ENCODE measurements around the gene NLRX1.

The NLRX1 gene

DNA sequence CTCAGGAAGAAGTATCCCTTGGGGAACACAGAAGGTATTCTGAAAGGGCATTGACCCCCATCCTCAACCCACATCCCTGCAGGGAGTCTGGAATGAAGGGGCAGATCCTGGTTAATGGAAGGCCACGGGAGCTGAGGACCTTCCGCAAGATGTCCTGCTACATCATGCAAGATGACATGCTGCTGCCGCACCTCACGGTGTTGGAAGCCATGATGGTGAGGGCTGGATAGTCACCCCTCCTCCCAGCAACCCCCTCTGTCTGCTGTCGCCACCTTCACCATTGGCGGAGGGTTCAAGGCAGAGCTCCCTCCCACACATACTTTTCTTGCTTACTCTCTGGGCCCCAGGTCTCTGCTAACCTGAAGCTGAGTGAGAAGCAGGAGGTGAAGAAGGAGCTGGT lies 14.3 kb upstream of the NLRX1 start:
- no peak for DNase-seq (ENCODE audit: low read depth)
- no peak overlapping the region for H3K4me3 ChIP-seq (ENCODE audit: low read length)
- TF ChIP-seq, protein P1, sequence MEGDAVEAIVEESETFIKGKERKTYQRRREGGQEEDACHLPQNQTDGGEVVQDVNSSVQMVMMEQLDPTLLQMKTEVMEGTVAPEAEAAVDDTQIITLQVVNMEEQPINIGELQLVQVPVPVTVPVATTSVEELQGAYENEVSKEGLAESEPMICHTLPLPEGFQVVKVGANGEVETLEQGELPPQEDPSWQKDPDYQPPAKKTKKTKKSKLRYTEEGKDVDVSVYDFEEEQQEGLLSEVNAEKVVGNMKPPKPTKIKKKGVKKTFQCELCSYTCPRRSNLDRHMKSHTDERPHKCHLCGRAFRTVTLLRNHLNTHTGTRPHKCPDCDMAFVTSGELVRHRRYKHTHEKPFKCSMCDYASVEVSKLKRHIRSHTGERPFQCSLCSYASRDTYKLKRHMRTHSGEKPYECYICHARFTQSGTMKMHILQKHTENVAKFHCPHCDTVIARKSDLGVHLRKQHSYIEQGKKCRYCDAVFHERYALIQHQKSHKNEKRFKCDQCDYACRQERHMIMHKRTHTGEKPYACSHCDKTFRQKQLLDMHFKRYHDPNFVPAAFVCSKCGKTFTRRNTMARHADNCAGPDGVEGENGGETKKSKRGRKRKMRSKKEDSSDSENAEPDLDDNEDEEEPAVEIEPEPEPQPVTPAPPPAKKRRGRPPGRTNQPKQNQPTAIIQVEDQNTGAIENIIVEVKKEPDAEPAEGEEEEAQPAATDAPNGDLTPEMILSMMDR (IDR thresholded peaks at IDR 0.05; ENCODE audit: insufficient read depth, low read depth, low read length, missing control alignments): no peak

DNA sequence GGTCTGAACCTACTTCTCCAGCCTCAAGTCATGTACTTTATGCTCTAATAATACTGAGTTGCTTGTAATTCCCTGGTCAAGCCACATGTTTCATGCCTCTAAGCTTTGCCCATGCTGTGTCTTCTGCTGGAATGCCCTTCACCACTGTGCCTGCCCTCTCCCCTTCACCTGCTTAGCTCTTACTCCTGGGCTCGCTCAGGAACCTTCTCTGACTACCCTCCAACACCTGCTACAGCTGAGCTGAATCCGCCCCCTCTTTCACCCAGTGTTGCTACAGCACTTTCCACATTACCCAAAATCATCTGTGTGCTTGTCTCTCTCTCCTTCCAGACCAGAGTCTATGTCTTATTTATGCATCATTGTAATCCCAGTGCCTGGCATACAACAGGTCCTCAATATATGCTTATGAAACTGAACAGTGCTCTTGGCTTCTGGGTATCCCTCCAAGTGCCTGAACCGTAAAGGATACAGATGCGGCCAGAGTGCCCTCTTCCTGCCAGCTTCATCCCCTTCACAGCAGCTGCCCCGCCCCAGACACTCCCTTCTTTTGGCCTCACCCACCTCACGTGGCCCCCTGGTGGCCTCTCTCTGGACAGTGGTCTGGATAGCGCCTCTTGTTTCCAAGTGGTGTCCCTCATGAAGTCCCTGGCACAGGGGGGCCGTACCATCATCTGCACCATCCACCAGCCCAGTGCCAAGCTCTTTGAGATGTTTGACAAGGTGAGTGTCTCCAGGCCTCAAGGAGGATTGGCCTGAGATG lies 12.6 kb upstream of the NLRX1 start:
- H3K4me3 ChIP-seq (ENCODE audit: low read length): no peak overlapping the region
- TF ChIP-seq, protein P1 (IDR thresholded peaks at IDR 0.05; ENCODE audit: insufficient read depth, low read depth, low read length, missing control alignments): no peak
- DNase-seq (ENCODE audit: low read depth): no peak

DNA sequence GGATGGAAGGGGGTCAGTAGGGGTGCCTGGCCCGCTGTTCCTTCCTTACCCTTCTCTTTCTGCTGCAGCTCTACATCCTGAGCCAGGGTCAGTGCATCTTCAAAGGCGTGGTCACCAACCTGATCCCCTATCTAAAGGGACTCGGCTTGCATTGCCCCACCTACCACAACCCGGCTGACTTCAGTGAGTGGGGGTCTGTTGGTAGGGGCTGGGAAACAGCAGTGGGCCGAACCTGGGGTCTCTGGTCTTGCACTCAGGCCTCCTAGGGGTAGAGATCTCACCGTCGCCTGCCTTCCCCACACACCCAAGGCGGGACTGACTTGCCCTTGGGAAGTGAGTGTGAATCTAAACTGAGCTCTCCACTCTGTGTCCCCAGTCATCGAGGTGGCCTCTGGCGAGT lies 12.0 kb upstream of the NLRX1 start:
- no peak for DNase-seq (ENCODE audit: low read depth)
- no peak overlapping the region for H3K4me3 ChIP-seq (ENCODE audit: low read length)
- TF ChIP-seq, protein P1 (IDR thresholded peaks at IDR 0.05; ENCODE audit: insufficient read depth, low read depth, low read length, missing control alignments): no peak

DNA sequence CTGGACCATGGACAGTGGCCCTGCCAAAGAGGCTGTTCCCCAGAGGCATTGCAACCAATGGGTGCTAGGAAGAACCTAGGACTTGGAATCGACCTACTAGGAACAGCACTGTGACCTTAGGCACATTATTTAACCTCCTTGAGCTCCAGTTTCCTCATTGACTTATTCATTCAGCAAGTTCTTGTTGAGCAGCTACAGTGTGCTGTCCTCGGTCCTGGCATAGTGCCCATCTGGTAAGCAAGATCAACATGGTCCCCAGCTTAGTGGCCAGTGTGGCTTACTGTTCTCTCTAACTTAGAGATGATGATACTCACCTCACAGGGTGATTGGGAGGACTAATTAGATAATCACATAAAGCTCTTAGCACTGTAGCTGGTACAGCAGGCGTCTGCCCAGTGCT lies 11.5 kb upstream of the NLRX1 start:
- no peak overlapping the region for H3K4me3 ChIP-seq (ENCODE audit: low read length)
- no peak for DNase-seq (ENCODE audit: low read depth)
- TF ChIP-seq, protein P1 (IDR thresholded peaks at IDR 0.05; ENCODE audit: insufficient read depth, low read depth, low read length, missing control alignments): no peak

DNA sequence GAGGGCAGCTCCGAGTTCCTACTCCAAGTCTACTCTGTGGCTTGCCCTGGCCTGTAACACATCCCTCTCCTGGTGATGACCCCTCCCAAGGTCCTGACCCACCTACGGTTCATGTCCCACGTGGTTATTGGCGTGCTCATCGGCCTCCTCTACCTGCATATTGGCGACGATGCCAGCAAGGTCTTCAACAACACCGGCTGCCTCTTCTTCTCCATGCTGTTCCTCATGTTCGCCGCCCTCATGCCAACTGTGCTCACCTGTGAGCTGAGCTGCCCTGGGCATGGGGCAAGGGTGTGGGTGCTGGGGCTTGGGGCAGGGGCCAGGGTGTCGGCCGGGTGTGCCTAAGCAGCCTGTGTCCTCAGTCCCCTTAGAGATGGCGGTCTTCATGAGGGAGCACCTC lies 10.1 kb upstream of the NLRX1 start:
- no peak for DNase-seq (ENCODE audit: low read depth)
- TF ChIP-seq, protein P1 (IDR thresholded peaks at IDR 0.05; ENCODE audit: insufficient read depth, low read depth, low read length, missing control alignments): no peak
- no peak overlapping the region for H3K4me3 ChIP-seq (ENCODE audit: low read length)

DNA sequence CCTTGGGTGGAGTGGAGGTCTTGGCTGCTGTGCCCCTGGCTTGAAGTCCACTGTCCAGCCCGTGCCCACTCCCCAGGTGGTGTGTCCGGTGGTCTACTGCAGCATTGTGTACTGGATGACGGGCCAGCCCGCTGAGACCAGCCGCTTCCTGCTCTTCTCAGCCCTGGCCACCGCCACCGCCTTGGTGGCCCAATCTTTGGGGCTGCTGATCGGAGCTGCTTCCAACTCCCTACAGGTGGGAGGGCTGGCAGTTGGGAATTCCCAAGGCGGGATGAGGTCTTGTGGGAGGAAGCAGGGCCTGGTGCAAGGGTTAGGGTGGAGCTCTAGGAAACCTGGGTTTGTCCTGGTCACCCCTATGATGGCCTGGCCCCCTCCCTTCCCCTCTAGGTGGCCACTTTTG lies 8.4 kb upstream of the NLRX1 start:
- no peak overlapping the region for H3K4me3 ChIP-seq (ENCODE audit: low read length)
- TF ChIP-seq, protein P1 (IDR thresholded peaks at IDR 0.05; ENCODE audit: insufficient read depth, low read depth, low read length, missing control alignments): no peak
- no peak for DNase-seq (ENCODE audit: low read depth)

DNA sequence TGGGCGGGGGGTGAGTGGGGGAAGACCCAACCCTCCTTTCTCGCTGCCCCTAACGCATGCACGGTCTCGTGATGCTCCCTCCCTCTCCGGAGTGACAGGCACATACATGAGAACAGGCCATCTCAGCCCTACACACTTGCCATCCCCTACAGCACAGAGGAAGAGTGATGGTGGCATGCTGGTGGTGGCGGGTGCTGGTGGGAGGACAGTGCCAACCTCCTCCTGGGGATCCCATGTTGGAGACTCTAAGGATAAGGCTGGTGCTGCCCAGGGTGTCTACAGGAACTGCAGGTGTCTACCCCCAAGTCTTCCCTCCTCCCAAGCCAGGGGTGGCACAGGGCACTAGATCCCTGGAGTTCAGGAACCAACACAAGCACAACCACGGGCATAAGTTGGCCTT lies 6.7 kb upstream of the NLRX1 start:
- TF ChIP-seq, protein P1 (IDR thresholded peaks at IDR 0.05; ENCODE audit: insufficient read depth, low read depth, low read length, missing control alignments): no peak
- no peak overlapping the region for H3K4me3 ChIP-seq (ENCODE audit: low read length)
- DNase-seq (ENCODE audit: low read depth): no peak
